Measurements from ENCODE around the gene QRFP.

Gene QRFP

GRCh38 chr9:130904070-130905044, 7.7 kb upstream of the QRFP start:
- FAIRE-seq = no peak

- no peak for FAIRE-seq
Measured at GRCh38 chr9:130903194-130904069, 6.8 kb upstream of the QRFP start.

- FAIRE-seq = no peak
Measured at GRCh38 chr9:130902204-130903185, 5.9 kb upstream of the QRFP start.

GRCh38 chr9:130901498-130902203, 5.0 kb upstream of the QRFP start:
- FAIRE-seq = no peak

- FAIRE-seq = no peak
Measured at GRCh38 chr9:130900701-130901497, 4.3 kb upstream of the QRFP start.

- FAIRE-seq = no peak
Measured at GRCh38 chr9:130899051-130899748, 2.6 kb upstream of the QRFP start.

- FAIRE-seq = no peak
Measured at GRCh38 chr9:130898552-130898852, 1.9 kb upstream of the QRFP start.

GRCh38 chr9:130897848-130898551, 1.4 kb upstream of the QRFP start:
- FAIRE-seq = no peak

- no peak for FAIRE-seq
Measured at GRCh38 chr9:130897105-130897751, 616 bp upstream of the QRFP start.

- no peak for FAIRE-seq
Measured at GRCh38 chr9:130895481-130896232, 955 bp downstream of the QRFP start.

GRCh38 chr9:130895038-130895437, 1.6 kb downstream of the QRFP start:
- no peak for FAIRE-seq

GRCh38 chr9:130894546-130894945, 2.1 kb downstream of the QRFP start:
- no peak for FAIRE-seq

- no peak for FAIRE-seq
Measured at GRCh38 chr9:130893341-130894101, 3.1 kb downstream of the QRFP start.

- FAIRE-seq = no peak
Measured at GRCh38 chr9:130892477-130893304, 3.9 kb downstream of the QRFP start.

GRCh38 chr9:130891688-130892476, 4.7 kb downstream of the QRFP start:
- FAIRE-seq = no peak

All from A204.1 (cell line).